Left lung (tissue), 10 donors: ENCODE data around the gene NUDCD3. TPM values are rescaled to one million over a fixed set of nuclear protein-coding genes. Genes with fewer than 3 reads are reported as not detected.

Experiments
- ATAC-seq: fragments of 200-7000 bp; cut with Tn5 transposase; one replicate; pipeline ENCODE4 v1.9.1; 2020; ENCODE audit warnings: moderate library complexity
- DNase-seq, 4 donors: peaks; one replicate each; pipeline ENCODE4 v3.0.0-alpha.2; 2013 to 2020
- H3K27ac ChIP-seq, 2 donors: fragments of 200-600 bp; sonication (generic) in 1 of 2; one replicate each; pipeline versions ENCODE4 v1.5.0 to v1.8.0; 2020 to 2021
- H3K27me3 ChIP-seq, 2 donors: fragments of 200-600 bp; sonication (generic) in 1 of 2; one replicate each; pipeline versions ENCODE4 v1.5.0 to v1.8.0; 2020 to 2021
- H3K36me3 ChIP-seq, 2 donors: fragments of 200-600 bp; sonication (generic) in 1 of 2; one replicate each; pipeline versions ENCODE4 v1.5.0 to v1.8.0; 2020 to 2021
- H3K4me1 ChIP-seq, 2 donors: fragments of 200-600 bp; one replicate each; pipeline ENCODE4 v1.8.0; 2021
- H3K4me3 ChIP-seq, 2 donors: fragments of 200-600 bp; sonication (generic) in 1 of 2; one replicate each; pipeline versions ENCODE4 v1.5.0 to v1.8.0; 2020 to 2021; ENCODE audit warnings: mild to moderate bottlenecking in 1 of 2
- H3K9me3 ChIP-seq, 2 donors: fragments of 200-600 bp; sonication (generic) in 1 of 2; one replicate each; pipeline versions ENCODE4 v1.5.0 to v1.8.0; 2020 to 2021
- CTCF ChIP-seq, 2 donors: fragments of 200-600 bp; sonication (generic) in 1 of 2; IDR thresholded peaks; one replicate each; pipeline versions ENCODE4 v1.5.0 to v1.8.0; 2021; ENCODE audit warnings: antibody characterized with exemption in 2 of 2
- intact Hi-C, 2 donors: fragments of 100-400 bp; cut with DNase I; formaldehyde crosslinking; loops; one replicate each; pipeline versions ENCODE4 v1.11.2 to v1.14.2; 2022
- polyA plus RNA-seq, 6 donors: library from polyadenylated mRNA; unstranded; fragments of 120-200 nt; gene quantifications; one replicate each; pipeline ENCODE4 v1.2.1, GENCODE V29; 2013; ENCODE audit not compliant: insufficient read length in 6 of 6
- total RNA-seq, 2 donors: library from RNA; stranded (reverse); fragmentation: NEBNext Ultra II Directional; extraction: Animal tissue kit (Norgen Biotek cat#: 25700); gene quantifications; one replicate each; pipeline ENCODE4 v1.2.1, GENCODE V29; 2021
- donor health status: DM: no; HTN: yes; CAD: no.
- donor health status: DM: no; HTN: no; CAD: no.

NUDCD3 gene
- total and polyA plus RNA-seq, 8 donors: 88.6 to 101 (median 90.7) TPM

GRCh38 chr7:44517175-44517574 is 26.7 kb upstream of the NUDCD3 start:
- no peaks in the 10 kb centered on the region for H3K36me3 ChIP-seq
- no peaks in the 10 kb centered on the region for H3K27me3 ChIP-seq
- no peak overlapping the region for H3K27ac ChIP-seq
- TF ChIP-seq CTCF (IDR thresholded peaks at IDR 0.05): no peak
- no peaks in the 10 kb centered on the region for H3K9me3 ChIP-seq
- no peaks in the 10 kb centered on the region for H3K4me1 ChIP-seq
- H3K4me3 ChIP-seq: no peak overlapping the region
- intact Hi-C loops: no loop called here
- no peak for DNase-seq
- no peak for ATAC-seq

- intact Hi-C loops: no loop called here
Observed at GRCh38 chr7:44515590-44516268, 25.3 kb upstream of the NUDCD3 start.

GRCh38 chr7:44512736-44513135 is 22.3 kb upstream of the NUDCD3 start:
- no peak overlapping the region for H3K27ac ChIP-seq
- no peak for TF ChIP-seq CTCF (IDR thresholded peaks at IDR 0.05)

More at GRCh38 chr7:44515590-44516268, 25.3 kb upstream of the NUDCD3 start:
- Histone ChIP-seq H3K4me1 (no peaks in the 10 kb centered on the region), H3K27me3 (no peaks in the 10 kb centered on the region), H3K9me3 (no peaks in the 10 kb centered on the region), H3K36me3 (no peaks in the 10 kb centered on the region), H3K27ac (no peak overlapping the region), H3K4me3 (no peak overlapping the region)
- TF ChIP-seq CTCF (IDR thresholded peaks at IDR 0.05): no peak
- ATAC-seq: no peak
- DNase-seq: no peak

GRCh38 chr7:44511863-44512468 is 21.5 kb upstream of the NUDCD3 start:
- H3K36me3 ChIP-seq: no peaks in the 10 kb centered on the region
- ATAC-seq (no peak), DNase-seq (no peak)
- intact Hi-C loops: no loop called here
- peaks cover 0 to 5% of the 10 kb centered on the region in 2 donors for H3K9me3 ChIP-seq
- no peak for TF ChIP-seq CTCF (IDR thresholded peaks at IDR 0.05)
- H3K27me3 ChIP-seq: no peaks in the 10 kb centered on the region
- H3K4me1 ChIP-seq: no peaks in the 10 kb centered on the region
- H3K4me3 ChIP-seq: no peak overlapping the region
- H3K27ac ChIP-seq: no peak overlapping the region

More at GRCh38 chr7:44512736-44513135, 22.3 kb upstream of the NUDCD3 start:
- peaks cover 0 to 5% of the 10 kb centered on the region in 2 donors for H3K9me3 ChIP-seq
- intact Hi-C loops: no loop called here
- no peak for DNase-seq
- no peaks in the 10 kb centered on the region for H3K36me3 ChIP-seq
- H3K4me3 ChIP-seq: no peak overlapping the region
- no peak for ATAC-seq
- no peaks in the 10 kb centered on the region for H3K4me1 ChIP-seq
- no peaks in the 10 kb centered on the region for H3K27me3 ChIP-seq

- peaks cover 0 to 5% of the 10 kb centered on the region in 2 donors for H3K9me3 ChIP-seq
- H3K36me3 ChIP-seq: no peaks in the 10 kb centered on the region
- H3K27me3 ChIP-seq: no peaks in the 10 kb centered on the region
- no peak for TF ChIP-seq CTCF (IDR thresholded peaks at IDR 0.05)
- no peak overlapping the region for H3K27ac ChIP-seq
- no peak for DNase-seq
- no peaks in the 10 kb centered on the region for H3K4me1 ChIP-seq
- intact Hi-C loops: no loop called here
- no peak for ATAC-seq
- H3K4me3 ChIP-seq: no peak overlapping the region
Observed at GRCh38 chr7:44511236-44511635, 20.8 kb upstream of the NUDCD3 start.
